Activated CD4-positive, CD25-positive, alpha-beta regulatory T cell (primary cell): Measurements from ENCODE around the gene MET.

Experiments
- DNase-seq, 4 experiments: peaks; one replicate each; lab custom pipeline; 2025; lab: John Stamatoyannopoulos, UW

MET gene

DNA sequence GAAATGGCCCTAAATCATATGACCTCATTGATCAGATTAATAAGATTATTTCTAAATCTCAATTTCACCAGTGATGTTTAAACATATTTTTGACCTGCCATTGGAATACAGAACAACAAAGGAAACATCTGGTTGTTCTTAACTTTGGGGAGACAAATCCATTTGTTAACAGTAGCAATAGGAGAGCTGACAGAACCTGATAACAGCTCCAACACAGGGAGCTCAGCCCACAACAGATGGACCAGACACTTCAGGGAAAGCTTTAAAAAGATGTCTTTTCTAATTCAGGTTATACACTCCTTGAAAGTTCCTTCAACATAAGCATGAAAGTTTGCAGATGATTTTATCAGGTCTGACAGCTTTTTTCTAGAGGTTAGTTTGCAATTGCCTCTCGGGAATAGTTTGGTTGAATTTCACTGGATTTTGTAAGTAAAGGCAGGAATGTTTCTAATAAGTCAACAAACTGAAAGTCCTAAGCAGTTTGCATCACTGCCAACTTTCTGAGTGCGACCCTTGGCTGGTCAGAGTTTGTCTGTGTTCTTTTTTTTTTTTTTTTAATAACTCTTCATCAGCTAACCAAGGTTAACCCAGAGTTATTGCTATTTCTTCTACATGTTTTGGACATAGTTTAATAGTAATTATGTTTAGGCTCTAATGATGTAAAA, 6.5 kb upstream of the MET start:
- DNase-seq = no peak

GRCh38 chr7:116669769-116670168, 2.2 kb upstream of the MET start:
- DNase-seq = no peak

DNA sequence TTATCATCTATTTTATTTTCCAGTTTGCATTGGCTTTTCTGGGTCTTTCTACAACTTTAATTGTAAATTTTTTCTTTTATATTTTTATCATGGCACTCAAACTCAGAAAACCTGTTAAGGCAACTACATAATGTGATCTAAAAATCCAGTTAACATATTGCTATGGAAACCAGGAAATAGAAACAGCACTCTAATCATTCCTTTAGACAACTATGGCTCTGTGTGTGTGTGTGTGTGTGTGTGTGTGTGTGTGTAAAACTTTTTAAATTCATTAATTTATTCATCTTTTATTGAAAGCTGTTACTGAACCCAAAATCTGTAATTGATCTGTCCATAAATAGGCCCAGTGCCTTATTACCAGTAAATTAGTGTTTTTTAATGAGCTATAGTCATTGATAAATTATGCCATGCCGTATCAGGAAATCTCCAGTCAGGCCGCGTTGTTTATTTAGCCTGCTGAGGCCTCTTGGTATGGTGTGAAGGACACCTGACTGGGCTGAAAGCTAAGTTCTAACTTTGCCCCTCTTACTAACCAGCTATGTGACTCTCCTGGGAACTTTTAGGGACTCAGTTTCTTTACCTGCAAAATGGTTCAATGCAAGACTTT, 1.5 kb upstream of the MET start:
- no peak for DNase-seq

DNA sequence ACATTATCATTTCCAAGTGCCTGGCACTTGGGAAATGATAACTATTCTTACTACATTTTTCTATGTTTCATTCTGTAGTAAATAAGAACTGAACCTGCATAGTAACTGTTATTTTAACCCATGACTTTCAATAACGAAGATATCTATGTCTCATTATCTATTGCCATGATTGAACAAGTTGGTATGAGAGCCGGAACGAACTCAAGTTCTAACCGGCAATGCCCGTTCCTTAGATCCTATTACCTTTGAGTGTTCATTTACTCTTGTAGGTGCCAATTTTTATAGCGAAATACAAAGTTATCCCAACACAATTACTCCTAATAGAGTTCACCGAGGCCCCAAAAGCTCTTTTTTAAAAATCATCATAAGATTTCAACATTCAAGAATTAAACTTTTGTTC, 885 bp upstream of the MET start:
- DNase-seq = no peak

- DNase-seq = no peak
Measured at GRCh38 chr7:116672596-116673456, 830 bp downstream of the MET start.

- DNase-seq = no peak
Measured at GRCh38 chr7:116673457-116673865, 1.5 kb downstream of the MET start.

- no peak for DNase-seq
Measured at GRCh38 chr7:116674508-116675173, 2.6 kb downstream of the MET start.

DNA sequence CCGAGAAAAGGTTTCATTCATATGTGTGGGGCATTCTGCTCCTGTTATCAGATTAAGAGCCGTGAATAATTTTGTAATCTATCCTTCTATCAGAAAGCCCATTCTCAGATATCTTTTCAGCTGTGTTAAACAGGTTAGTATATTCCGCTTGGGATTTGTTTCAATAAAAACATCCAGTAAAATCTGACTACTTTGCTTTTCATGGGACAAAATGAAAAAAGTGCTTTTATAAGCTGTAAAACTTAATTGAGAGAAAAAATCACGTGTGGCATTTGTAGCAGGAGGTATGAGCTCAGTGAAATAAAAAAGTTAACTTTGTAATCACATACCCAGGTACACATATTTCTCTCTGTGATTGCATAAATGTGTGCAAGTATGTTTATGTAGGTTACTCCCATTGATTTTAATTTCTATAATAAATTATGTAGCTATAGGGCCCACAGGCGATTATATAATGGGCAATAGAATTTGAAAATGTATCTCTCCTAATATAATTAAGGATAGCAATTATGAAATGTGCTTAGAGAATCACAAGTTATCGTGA, 3.9 kb downstream of the MET start:
- DNase-seq = no peak

- no peak for DNase-seq
Measured at GRCh38 chr7:116678780-116679179, 6.8 kb downstream of the MET start.

DNA sequence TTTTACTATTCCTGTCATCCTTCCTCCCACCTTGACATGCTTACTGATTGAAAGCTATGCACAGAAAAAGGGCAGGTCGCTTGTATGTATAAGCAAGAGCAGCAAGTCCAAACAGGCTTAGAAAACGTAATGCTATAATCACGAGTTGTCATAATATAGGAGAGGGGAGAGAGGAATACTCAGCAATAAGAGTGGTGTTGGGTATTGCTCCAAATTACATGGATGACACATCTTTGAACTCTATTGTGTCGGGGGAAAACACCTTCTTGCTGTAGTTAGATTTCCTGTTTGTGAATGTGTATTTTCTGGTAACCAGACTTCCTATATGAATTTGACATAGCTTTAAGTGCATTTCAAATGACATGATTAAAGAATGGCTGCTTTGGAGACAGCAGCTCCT, 7.5 kb downstream of the MET start:
- no peak for DNase-seq

GRCh38 chr7:116683786-116684185, 11.8 kb downstream of the MET start:
- no peak for DNase-seq

- no peak for DNase-seq
Measured at GRCh38 chr7:116686033-116686432, 14.0 kb downstream of the MET start.

GRCh38 chr7:116686812-116687419, 14.9 kb downstream of the MET start:
- DNase-seq = no peak

DNA sequence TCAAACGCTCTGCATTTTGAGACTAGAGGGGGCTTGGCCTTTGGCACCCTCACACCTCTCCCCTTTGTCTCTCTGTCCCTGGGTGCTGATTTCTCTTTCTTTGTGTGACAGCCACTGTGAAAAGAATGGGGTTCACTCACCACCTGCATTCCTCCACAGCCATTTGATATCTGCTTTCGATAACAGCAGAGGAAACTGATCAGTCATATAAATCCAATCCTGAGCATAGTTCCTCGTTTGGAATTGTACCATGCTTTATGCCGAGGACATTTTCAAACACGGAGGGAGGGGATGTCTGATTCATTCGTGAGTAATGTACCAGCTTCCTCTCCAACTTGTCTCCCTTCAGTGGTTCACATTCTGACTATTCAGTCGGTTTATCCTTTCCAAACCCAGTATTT, 15.8 kb downstream of the MET start:
- no peak for DNase-seq

- no peak for DNase-seq
Measured at GRCh38 chr7:116689790-116690259, 17.8 kb downstream of the MET start.

DNA sequence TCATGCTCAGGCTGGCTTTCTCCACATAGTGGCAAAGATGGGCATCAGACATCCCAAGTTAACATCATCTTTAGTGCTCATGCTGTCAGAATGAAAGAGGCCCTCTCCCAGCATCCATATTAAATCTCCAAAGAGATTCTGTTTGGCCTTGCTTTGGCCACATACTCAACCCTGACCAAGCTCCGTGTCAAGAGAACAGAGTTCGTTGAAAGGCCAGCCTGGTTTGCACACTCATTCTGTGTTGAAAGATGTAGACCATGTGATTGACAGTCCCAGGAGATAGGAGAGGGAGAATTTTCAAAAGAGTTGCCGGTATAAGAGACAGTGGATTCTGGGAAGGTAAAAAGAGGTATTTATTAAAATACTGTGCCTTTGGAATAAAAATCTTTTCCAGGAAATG, 19.7 kb downstream of the MET start:
- no peak for DNase-seq

DNA sequence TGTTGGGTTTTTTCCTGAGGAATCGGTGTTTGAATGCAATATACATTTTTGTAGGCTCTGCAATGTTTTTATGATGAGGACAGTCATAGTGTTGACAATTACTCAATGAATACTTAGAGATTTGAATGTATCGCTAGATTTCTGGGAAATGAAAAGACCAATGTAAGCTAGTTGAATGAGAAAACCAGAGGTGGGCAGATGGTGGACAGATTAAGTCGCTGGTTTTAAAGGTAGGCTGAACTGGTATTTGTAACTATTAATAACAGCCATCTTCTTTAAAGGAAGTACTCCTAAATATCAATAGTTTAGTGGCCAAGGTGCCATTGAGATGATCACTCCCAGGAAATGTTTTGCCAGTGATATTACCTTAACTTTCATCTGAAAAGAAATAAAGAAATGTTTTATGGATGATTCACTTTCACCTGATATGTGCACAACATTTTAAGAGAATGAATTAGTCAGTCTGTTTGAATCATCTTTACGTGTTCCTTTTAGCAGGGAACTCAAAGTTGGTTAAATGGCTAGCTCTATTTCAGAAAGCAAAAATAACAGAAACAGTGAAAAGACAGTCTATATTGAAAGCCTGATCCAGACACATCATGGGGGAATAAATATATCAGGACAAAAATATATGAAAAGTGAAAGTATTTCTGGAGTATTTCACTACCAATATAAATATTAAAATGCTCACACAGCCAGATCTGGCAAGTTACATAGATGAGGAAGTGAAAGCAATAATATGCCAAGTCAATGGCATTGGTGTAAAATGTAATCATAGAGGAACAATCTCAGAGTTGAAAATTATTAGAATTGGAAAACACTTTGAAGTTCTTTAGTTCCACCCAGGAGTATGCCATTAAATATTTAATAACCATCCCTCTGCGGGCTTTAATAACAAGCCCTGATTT, 20.7 kb downstream of the MET start:
- DNase-seq = no peak

- no peak for DNase-seq
Measured at GRCh38 chr7:116696707-116697106, 24.7 kb downstream of the MET start.

DNA sequence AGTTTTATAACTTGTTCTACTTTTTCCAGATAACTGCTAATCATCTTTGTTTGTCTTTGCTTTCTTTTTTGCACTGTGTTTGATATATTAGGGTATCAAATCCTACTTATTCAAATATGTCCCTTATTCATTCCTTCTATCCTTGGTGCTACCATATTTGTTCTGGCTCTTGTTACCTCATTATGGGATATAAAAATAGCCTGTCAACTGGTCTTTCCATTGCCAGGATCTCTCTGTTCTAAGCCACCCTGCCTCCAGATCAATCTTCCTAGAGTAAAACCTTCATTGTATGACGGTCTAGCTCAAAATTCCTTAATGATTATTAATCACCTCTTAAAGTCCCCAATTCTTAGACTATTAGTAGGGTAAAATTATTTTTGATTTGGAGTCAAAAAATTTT, 25.2 kb downstream of the MET start:
- no peak for DNase-seq

GRCh38 chr7:116697761-116698160, 25.8 kb downstream of the MET start:
- DNase-seq = no peak

DNA sequence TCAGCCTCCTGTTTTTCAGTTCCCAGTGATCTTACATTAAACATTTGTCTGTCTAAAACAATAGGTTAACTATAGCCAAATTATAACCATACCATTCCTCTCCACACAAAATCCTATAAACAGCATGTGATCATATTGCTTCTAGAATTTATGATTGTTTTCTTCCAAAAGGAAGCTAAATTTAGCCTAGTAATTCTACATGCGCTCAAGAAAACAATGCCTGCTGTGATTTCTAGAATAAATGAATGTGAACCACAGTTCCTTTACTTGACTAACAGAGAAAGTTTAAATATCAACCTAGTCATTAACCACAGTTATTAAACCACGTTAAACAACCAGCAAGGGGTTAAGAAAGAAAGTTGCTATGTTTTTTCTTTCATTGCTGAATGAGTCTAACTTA, 26.4 kb downstream of the MET start:
- DNase-seq = no peak
